ENCODE measurements around the gene NLRP13.

Gene NLRP13

DNA sequence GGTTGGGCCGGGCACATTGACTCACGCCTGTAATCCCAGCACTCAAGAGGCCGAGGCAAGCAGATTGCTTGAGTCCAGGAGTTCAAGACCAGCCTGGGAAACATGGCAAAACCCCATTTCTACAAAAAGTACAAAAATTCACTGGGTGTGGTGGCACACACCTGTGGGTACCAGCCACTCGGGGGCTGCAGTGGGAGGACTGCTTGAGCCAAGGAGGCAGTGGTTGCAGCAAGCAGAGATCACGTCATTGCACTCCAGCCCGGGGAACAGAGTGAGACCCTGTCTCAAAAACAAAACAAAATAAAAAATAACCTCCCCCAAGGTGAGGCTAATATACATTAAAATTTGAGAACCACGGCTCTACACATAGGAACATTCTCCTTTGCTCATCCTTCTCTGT is 24.9 kb downstream of the NLRP13 start:
- Histone ChIP-seq H2BK5ac (ENCODE audit: low read depth, low read length, poor library complexity) (no peak overlapping the region), H2AK5ac (ENCODE audit: low read length) (no peak overlapping the region), H3K27me3 (ENCODE audit: insufficient read depth, low read length) (no peaks in the 10 kb centered on the region), H3K4ac (ENCODE audit: low read depth, low read length) (no peak overlapping the region), H4K12ac (ENCODE audit: low read depth, low read length) (no peak overlapping the region), H2BK12ac (ENCODE audit: low read length) (no peak overlapping the region), H3K79me2 (ENCODE audit: control insufficient read depth, insufficient read depth, low read length, poor library complexity) (no peaks in the 10 kb centered on the region), H3K27ac (ENCODE audit: low read depth, low read length) (no peak overlapping the region), H2AFZ (ENCODE audit: insufficient read depth, low read length, poor library complexity) (no peak overlapping the region), H3K36me3 (ENCODE audit: control insufficient read depth in 1 of 2, insufficient read depth in 2 of 2, low read length in 2 of 2) (no peaks in the 10 kb centered on the region), H3K9me3 (ENCODE audit: insufficient read depth, low read depth, low read length) (peaks cover 40% of the 10 kb centered on the region), H4K91ac (ENCODE audit: low read depth, low read length) (no peak overlapping the region), H3K4me3 (ENCODE audit: low read depth, low read length) (no peak overlapping the region), H3K18ac (ENCODE audit: low read length) (no peak overlapping the region), H3K79me1 (ENCODE audit: low read length) (no peaks in the 10 kb centered on the region), H2BK120ac (ENCODE audit: insufficient read depth, low read length, poor library complexity) (no peak overlapping the region), H3K4me2 (ENCODE audit: low read length) (no peak overlapping the region), H3K14ac (ENCODE audit: low read length) (no peak overlapping the region), H3K9ac (ENCODE audit: low read length) (no peak overlapping the region), H3K4me1 (ENCODE audit: control insufficient read depth in 1 of 2, insufficient read depth in 2 of 2, low read length in 2 of 2) (no peaks in the 10 kb centered on the region), H3K23ac (ENCODE audit: low read length) (no peak overlapping the region), H4K8ac (ENCODE audit: low read depth, low read length) (no peak overlapping the region)
- WGBS (ENCODE audit: extremely low coverage, insufficient coverage, insufficient read length), result no CpG with 5 or more reads among the region's 7 CpGs
- no peak for DNase-seq

DNA sequence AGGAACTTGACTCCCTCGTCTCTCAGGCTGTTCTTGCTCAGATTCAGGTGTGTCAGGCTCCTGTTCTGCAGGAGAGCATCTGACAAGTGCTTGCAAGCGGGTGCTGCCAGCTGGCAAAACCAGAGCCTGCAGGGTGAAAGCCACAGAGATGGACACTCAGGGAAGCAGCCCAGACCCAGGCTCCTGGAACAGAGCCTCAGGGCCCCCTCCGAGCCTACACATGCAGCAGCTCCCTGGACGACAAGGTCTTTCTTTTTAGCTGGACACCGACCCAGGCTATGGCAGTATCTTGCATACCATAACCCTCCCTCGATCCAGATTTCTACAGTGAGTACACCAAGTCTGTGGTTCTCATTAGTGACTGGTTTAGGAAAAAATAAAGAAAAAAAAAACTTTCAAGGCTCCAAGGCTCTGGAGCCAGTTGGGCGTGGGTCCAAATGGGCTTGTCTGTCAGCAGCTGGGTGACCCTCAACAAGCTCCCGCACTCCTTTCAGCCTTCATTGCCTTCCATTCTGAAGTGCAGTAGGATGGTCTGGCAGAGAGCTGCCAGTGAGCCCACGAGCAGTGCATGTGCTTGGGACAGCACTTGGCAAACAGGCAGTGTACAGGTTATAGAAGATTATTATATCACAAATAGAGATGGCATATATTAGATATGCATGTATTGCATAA is 29.9 kb downstream of the NLRP13 start:
- Histone ChIP-seq H2AK5ac (ENCODE audit: low read length) (no peak overlapping the region), H3K27me3 (ENCODE audit: insufficient read depth, low read length) (no peaks in the 10 kb centered on the region), H3K4ac (ENCODE audit: low read depth, low read length) (no peak overlapping the region), H2BK12ac (ENCODE audit: low read length) (no peak overlapping the region), H3K9me3 (ENCODE audit: insufficient read depth, low read depth, low read length) (peaks cover 50% of the 10 kb centered on the region), H2AFZ (ENCODE audit: insufficient read depth, low read length, poor library complexity) (no peak overlapping the region), H3K9ac (ENCODE audit: low read length) (no peak overlapping the region), H3K4me1 (ENCODE audit: control insufficient read depth in 1 of 2, insufficient read depth in 2 of 2, low read length in 2 of 2) (no peaks in the 10 kb centered on the region), H4K8ac (ENCODE audit: low read depth, low read length) (no peak overlapping the region), H3K18ac (ENCODE audit: low read length) (no peak overlapping the region), H3K14ac (ENCODE audit: low read length) (no peak overlapping the region), H2BK5ac (ENCODE audit: low read depth, low read length, poor library complexity) (no peak overlapping the region), H3K79me1 (ENCODE audit: low read length) (no peaks in the 10 kb centered on the region), H3K79me2 (ENCODE audit: control insufficient read depth, insufficient read depth, low read length, poor library complexity) (no peaks in the 10 kb centered on the region), H3K4me2 (ENCODE audit: low read length) (no peak overlapping the region), H3K27ac (ENCODE audit: low read depth, low read length) (no peak overlapping the region), H4K91ac (ENCODE audit: low read depth, low read length) (no peak overlapping the region), H3K4me3 (ENCODE audit: low read depth, low read length) (no peak overlapping the region), H4K12ac (ENCODE audit: low read depth, low read length) (no peak overlapping the region), H2BK120ac (ENCODE audit: insufficient read depth, low read length, poor library complexity) (no peak overlapping the region), H3K23ac (ENCODE audit: low read length) (no peak overlapping the region), H3K36me3 (ENCODE audit: control insufficient read depth in 1 of 2, insufficient read depth in 2 of 2, low read length in 2 of 2) (no peaks in the 10 kb centered on the region)
- no peak for DNase-seq
- WGBS (ENCODE audit: extremely low coverage, insufficient coverage, insufficient read length), result no CpG with 5 or more reads among the region's 9 CpGs

DNA sequence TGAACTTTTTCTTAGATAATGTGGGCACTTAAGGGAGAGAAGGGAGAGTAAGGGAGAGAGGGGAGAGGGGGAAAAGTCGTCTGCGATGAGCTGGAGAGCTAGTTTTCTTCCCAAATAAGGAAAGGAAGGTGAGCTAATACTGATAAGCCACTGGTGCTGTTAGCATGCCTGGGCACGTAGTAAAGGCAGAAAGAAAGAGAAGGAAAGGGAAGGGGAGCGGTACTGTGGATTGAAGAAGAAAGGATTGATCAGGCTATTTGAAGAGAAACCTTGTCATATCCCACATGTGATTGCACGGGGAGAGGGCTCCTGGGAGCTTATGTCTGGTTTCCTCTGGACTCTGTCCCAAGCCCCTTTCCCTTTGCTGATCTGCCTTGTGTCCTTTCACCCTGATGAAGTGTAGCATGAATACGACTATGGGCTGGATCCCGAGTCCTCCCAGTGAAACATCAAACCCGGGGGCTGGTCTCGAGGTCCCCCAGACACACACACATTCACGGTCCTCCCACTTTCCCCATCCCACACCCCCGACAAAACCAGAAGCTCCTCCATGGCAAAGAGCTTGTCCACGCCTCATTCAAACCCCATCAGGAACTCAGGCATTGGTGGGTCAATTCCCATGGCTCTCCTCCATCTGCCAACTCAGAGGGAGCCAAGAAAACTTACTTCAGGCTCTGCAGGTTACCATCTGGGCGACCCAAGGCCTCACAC is 30.6 kb downstream of the NLRP13 start:
- no peak overlapping the region for H2AFZ ChIP-seq (ENCODE audit: insufficient read depth, low read length, poor library complexity)
- no peak overlapping the region for H3K4me3 ChIP-seq (ENCODE audit: low read depth, low read length)
- no peak overlapping the region for H4K12ac ChIP-seq (ENCODE audit: low read depth, low read length)
- H3K4ac ChIP-seq (ENCODE audit: low read depth, low read length), result no peak overlapping the region
- no peaks in the 10 kb centered on the region for H3K36me3 ChIP-seq (ENCODE audit: control insufficient read depth in 1 of 2, insufficient read depth in 2 of 2, low read length in 2 of 2)
- H4K8ac ChIP-seq (ENCODE audit: low read depth, low read length), result no peak overlapping the region
- DNase-seq, result no peak
- H3K14ac ChIP-seq (ENCODE audit: low read length), result no peak overlapping the region
- H3K27me3 ChIP-seq (ENCODE audit: insufficient read depth, low read length), result no peaks in the 10 kb centered on the region
- no peak overlapping the region for H2AK5ac ChIP-seq (ENCODE audit: low read length)
- no peak overlapping the region for H3K9ac ChIP-seq (ENCODE audit: low read length)
- no peaks in the 10 kb centered on the region for H3K4me1 ChIP-seq (ENCODE audit: control insufficient read depth in 1 of 2, insufficient read depth in 2 of 2, low read length in 2 of 2)
- H2BK5ac ChIP-seq (ENCODE audit: low read depth, low read length, poor library complexity), result no peak overlapping the region
- H4K91ac ChIP-seq (ENCODE audit: low read depth, low read length), result no peak overlapping the region
- no peak overlapping the region for H3K23ac ChIP-seq (ENCODE audit: low read length)
- peaks cover 48% of the 10 kb centered on the region for H3K9me3 ChIP-seq (ENCODE audit: insufficient read depth, low read depth, low read length)
- H3K79me2 ChIP-seq (ENCODE audit: control insufficient read depth, insufficient read depth, low read length, poor library complexity), result no peaks in the 10 kb centered on the region
- no peak overlapping the region for H3K27ac ChIP-seq (ENCODE audit: low read depth, low read length)
- no peaks in the 10 kb centered on the region for H3K79me1 ChIP-seq (ENCODE audit: low read length)
- H3K4me2 ChIP-seq (ENCODE audit: low read length), result no peak overlapping the region
- H2BK12ac ChIP-seq (ENCODE audit: low read length), result no peak overlapping the region
- WGBS (ENCODE audit: extremely low coverage, insufficient coverage, insufficient read length), result no CpG with 5 or more reads among the region's 13 CpGs
- H3K18ac ChIP-seq (ENCODE audit: low read length), result no peak overlapping the region
- no peak overlapping the region for H2BK120ac ChIP-seq (ENCODE audit: insufficient read depth, low read length, poor library complexity)

DNA sequence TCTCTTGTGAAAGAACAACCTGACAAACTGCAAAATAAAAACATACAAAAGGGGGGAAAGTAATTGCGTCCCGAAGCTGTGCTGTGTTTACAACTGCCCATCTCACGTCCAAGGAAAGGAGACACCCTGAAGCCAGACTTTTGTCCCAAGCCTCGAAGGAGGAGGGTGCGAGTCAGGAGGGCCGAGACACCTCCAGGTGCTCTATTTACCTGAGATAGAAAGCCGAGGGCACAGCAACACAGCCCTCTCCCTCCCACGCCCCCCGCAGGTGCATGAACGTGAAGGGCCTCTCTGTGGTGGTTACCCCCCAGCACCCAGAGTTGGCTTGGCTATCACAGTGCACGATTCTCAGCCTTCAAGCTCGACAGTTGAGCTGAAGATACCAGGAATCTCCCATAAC is 33.2 kb downstream of the NLRP13 start:
- H3K18ac ChIP-seq (ENCODE audit: low read length), result no peak overlapping the region
- H3K4me1 ChIP-seq (ENCODE audit: control insufficient read depth in 1 of 2, insufficient read depth in 2 of 2, low read length in 2 of 2), result no peaks in the 10 kb centered on the region
- H3K36me3 ChIP-seq (ENCODE audit: control insufficient read depth in 1 of 2, insufficient read depth in 2 of 2, low read length in 2 of 2), result no peaks in the 10 kb centered on the region
- H3K79me2 ChIP-seq (ENCODE audit: control insufficient read depth, insufficient read depth, low read length, poor library complexity), result no peaks in the 10 kb centered on the region
- H4K12ac ChIP-seq (ENCODE audit: low read depth, low read length), result no peak overlapping the region
- H3K14ac ChIP-seq (ENCODE audit: low read length), result no peak overlapping the region
- no peak for DNase-seq
- H3K4me3 ChIP-seq (ENCODE audit: low read depth, low read length), result no peak overlapping the region
- no peak overlapping the region for H2AFZ ChIP-seq (ENCODE audit: insufficient read depth, low read length, poor library complexity)
- H3K4me2 ChIP-seq (ENCODE audit: low read length), result no peak overlapping the region
- H3K9me3 ChIP-seq (ENCODE audit: insufficient read depth, low read depth, low read length), result peaks cover 45% of the 10 kb centered on the region
- no peak overlapping the region for H2BK120ac ChIP-seq (ENCODE audit: insufficient read depth, low read length, poor library complexity)
- H3K27ac ChIP-seq (ENCODE audit: low read depth, low read length), result no peak overlapping the region
- no peaks in the 10 kb centered on the region for H3K27me3 ChIP-seq (ENCODE audit: insufficient read depth, low read length)
- H2BK12ac ChIP-seq (ENCODE audit: low read length), result no peak overlapping the region
- H3K9ac ChIP-seq (ENCODE audit: low read length), result no peak overlapping the region
- H4K91ac ChIP-seq (ENCODE audit: low read depth, low read length), result no peak overlapping the region
- H2BK5ac ChIP-seq (ENCODE audit: low read depth, low read length, poor library complexity), result no peak overlapping the region
- H2AK5ac ChIP-seq (ENCODE audit: low read length), result no peak overlapping the region
- H3K79me1 ChIP-seq (ENCODE audit: low read length), result no peaks in the 10 kb centered on the region
- no peak overlapping the region for H4K8ac ChIP-seq (ENCODE audit: low read depth, low read length)
- no peak overlapping the region for H3K4ac ChIP-seq (ENCODE audit: low read depth, low read length)
- H3K23ac ChIP-seq (ENCODE audit: low read length), result no peak overlapping the region
- WGBS (ENCODE audit: extremely low coverage, insufficient coverage, insufficient read length), result no CpG with 5 or more reads among the region's 12 CpGs
